Esophagus muscularis mucosa (tissue), 4 donors: ENCODE results near the gene DNAH9. TPM values are rescaled to one million over a fixed set of nuclear protein-coding genes. Genes with fewer than 3 reads are reported as not detected.
"Not testable (repeated sequence)": the region's sequence is repeated elsewhere in the genome, so short reads cannot be mapped to it uniquely, and the experiment has no call there.

Experiments
- DNase-seq: peaks from one replicate; pipeline ENCODE4 v3.0.0-alpha.2; 2017; ENCODE audit errors: extremely low spot score
- H3K27ac ChIP-seq, 4 donors: fragments of 200-600 bp; sonication (generic); replicated peaks in 1 of 4; 1 replicate in 3 of 4; 2 replicates in 1 of 4; pipeline ENCODE4 v1.5.1; 2016 to 2019; ENCODE audit warnings: mild to moderate bottlenecking in 1 of 4
- H3K27me3 ChIP-seq, 4 donors: fragments of 200-600 bp; sonication (generic); one replicate each; pipeline versions ENCODE4 v1.5.1 to v1.6.0; 2016 to 2019
- H3K36me3 ChIP-seq, 4 donors: fragments of 200-600 bp; sonication (generic); one replicate each; pipeline ENCODE4 v1.5.1; 2016 to 2019
- H3K4me1 ChIP-seq, 4 donors: fragments of 200-600 bp; sonication (generic); one replicate each; pipeline ENCODE4 v1.5.1; 2016 to 2019
- H3K4me3 ChIP-seq, 4 donors: fragments of 200-600 bp; sonication (generic); 1 replicate in 2 of 4; 2 replicates in 2 of 4; pipeline ENCODE4 v1.5.1; 2016 to 2019; ENCODE audit warnings: mild to moderate bottlenecking in 4 of 4, moderate library complexity in 1 of 4
- H3K9me3 ChIP-seq, 4 donors: fragments of 200-600 bp; sonication (generic); 1 replicate in 3 of 4; 2 replicates in 1 of 4; pipeline ENCODE4 v1.5.1; 2016 to 2019
- CTCF ChIP-seq, 3 experiments: fragments of 200-600 bp in 2 of 3; fragments of 450-650 bp in 1 of 3; sonication (generic) in 2 of 3; IDR thresholded peaks; one replicate each; pipeline ENCODE4 v1.5.1; 2017 to 2019; ENCODE audit warnings: antibody characterized with exemption in 3 of 3, mild to moderate bottlenecking in 2 of 3, moderate library complexity in 1 of 3
- EP300 ChIP-seq: sonication (generic); formaldehyde crosslinking; IDR thresholded peaks from one replicate; pipeline ENCODE4 v1.6.1; 2017; ENCODE audit warnings: antibody characterized with exemption
- POLR2A ChIP-seq: fragments of 450-650 bp; IDR thresholded peaks from one replicate; pipeline ENCODE4 v1.6.1; 2017; ENCODE audit warnings: antibody characterized with exemption, moderate library complexity, mild to moderate bottlenecking, low read depth
- POLR2AphosphoS5 ChIP-seq, 2 donors: sonication (generic); formaldehyde crosslinking; IDR thresholded peaks; one replicate each; pipeline ENCODE4 v1.6.1; 2017; ENCODE audit warnings: antibody characterized with exemption in 2 of 2
- WGBS: methylation state at CpG from one replicate; pipeline ENCODE4 v1.1.5; 2018; 5-methylcytosine and 5-hydroxymethylcytosine counted together
- intact Hi-C: fragments of 100-400 bp; cut with DNase I; formaldehyde crosslinking; loops from one replicate; pipeline ENCODE4 v1.15.1; 2023
- total RNA-seq, 4 donors: library from RNA; depleted of rRNA; stranded (reverse); fragments of >200 nt; gene quantifications; one replicate each; pipeline versions ENCODE4 v1.1.0 to v1.2.1, GENCODE V29; 2016

DNAH9 gene
- total RNA-seq, 4 donors from 2014 or later = under 0.01 to 0.92 TPM; not detected in 2

GRCh38 chr17:11953924-11954323 is 355.7 kb downstream of the DNAH9 start:
- no peak for DNase-seq
- peaks cover 0 to 4% (median 2%) of the 10 kb centered on the region in 4 donors for H3K36me3 ChIP-seq
- peaks cover 0 to 5% (median 3%) of the 10 kb centered on the region in 4 donors for H3K4me1 ChIP-seq
- intact Hi-C loops = no loop called here
- H3K27me3 ChIP-seq = no peaks in the 10 kb centered on the region
- peaks cover 0 to 9% (median 7%) of the 10 kb centered on the region in 4 donors for H3K9me3 ChIP-seq
- H3K4me3 ChIP-seq = no peak overlapping the region
- WGBS = 97% methylated on average over 1 of the region's 1 CpG
- TF ChIP-seq CTCF (IDR thresholded peaks at IDR 0.05) = no peak
- no peak for TF ChIP-seq POLR2AphosphoS5 (IDR thresholded peaks at IDR 0.05)
- no peak for TF ChIP-seq EP300
- no peak overlapping the region for H3K27ac ChIP-seq

DNA sequence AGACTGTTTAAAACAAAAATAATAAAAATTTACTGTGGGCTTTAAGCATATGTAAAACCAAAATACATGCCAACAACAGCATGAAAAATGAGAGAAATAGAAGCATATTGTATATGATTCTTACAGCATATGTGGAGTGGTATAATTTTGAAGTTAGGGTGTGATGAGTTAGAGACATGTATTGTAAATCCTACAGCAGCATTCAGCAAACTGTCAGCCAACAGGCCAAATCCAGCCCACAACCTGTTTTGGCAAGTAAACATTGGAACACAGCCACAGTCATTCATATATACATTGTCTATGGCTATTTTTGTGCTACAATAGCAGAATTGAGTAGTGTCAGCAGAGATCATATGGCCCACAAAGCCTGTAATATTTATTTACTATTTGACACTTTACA is 356.7 kb downstream of the DNAH9 start:
- DNase-seq = no peak
- no peak for TF ChIP-seq EP300
- TF ChIP-seq POLR2AphosphoS5 (IDR thresholded peaks at IDR 0.05) = no peak
- TF ChIP-seq POLR2A = no peak
- no peak for TF ChIP-seq CTCF (IDR thresholded peaks at IDR 0.05)
- Histone ChIP-seq H3K36me3 (peaks cover 0 to 4% (median 2%) of the 10 kb centered on the region in 4 donors), H3K4me3 (no peak overlapping the region), H3K4me1 (no peaks in the 10 kb centered on the region), H3K27me3 (no peaks in the 10 kb centered on the region), H3K9me3 (peaks cover 0 to 9% (median 7%) of the 10 kb centered on the region in 4 donors), H3K27ac (no peak overlapping the region)
- intact Hi-C loops = no loop called here

DNA sequence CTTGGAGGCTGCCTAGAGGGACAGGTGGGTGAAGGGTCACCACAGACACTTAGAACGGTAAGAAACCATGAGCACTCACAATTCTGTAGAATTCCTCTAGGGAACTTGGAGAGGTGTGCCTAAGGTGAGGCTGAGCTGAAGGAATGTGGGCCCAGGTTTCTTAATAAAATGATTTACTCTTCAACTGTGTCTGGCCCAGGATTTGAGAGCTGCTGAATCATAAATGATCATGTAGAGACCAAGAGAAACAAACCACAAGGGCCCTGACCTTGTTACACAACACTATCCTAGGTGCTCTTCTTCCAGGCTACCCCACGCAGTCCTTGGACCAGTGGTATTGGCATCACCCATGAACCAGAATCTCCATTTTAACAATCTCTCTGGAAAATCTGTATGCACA is 371.3 kb downstream of the DNAH9 start:
- Histone ChIP-seq H3K27me3 (no peaks in the 10 kb centered on the region), H3K9me3 (peaks cover 0 to 30% (median 5%) of the 10 kb centered on the region in 4 donors), H3K27ac (no peak overlapping the region), H3K4me1 (no peaks in the 10 kb centered on the region), H3K36me3 (peaks cover 0 to 2% (median 0%) of the 10 kb centered on the region in 4 donors), H3K4me3 (no peak overlapping the region)
- DNase-seq = no peak
- intact Hi-C loops = no loop called here
- 89% methylated on average over 2 of the region's 2 CpGs for WGBS
- TF ChIP-seq POLR2AphosphoS5 (IDR thresholded peaks at IDR 0.05) (no peak), POLR2A (no peak)

- H3K27ac ChIP-seq, H3K4me1 ChIP-seq, H3K27me3 ChIP-seq, intact Hi-C loops, H3K9me3 ChIP-seq, DNase-seq, H3K4me3 ChIP-seq: not testable (repeated sequence)
- WGBS = 94% methylated on average over 19 of the region's 19 CpGs
- H3K36me3 ChIP-seq = peaks cover 9 to 11% (median 10%) of the 10 kb centered on the region in 4 donors
These were observed 374.5 kb downstream of the DNAH9 start for GRCh38 chr17:11972741-11973140.

GRCh38 chr17:11979795-11980194 is 381.5 kb downstream of the DNAH9 start:
- peaks cover 31 to 52% (median 44%) of the 10 kb centered on the region in 4 donors for H3K36me3 ChIP-seq
- 88% methylated on average over 3 of the region's 3 CpGs for WGBS

More at GRCh38 chr17:11979795-11980194, 381.5 kb downstream of the DNAH9 start:
- TF ChIP-seq POLR2A (no peak), EP300 (no peak), CTCF (IDR thresholded peaks at IDR 0.05) (no peak), POLR2AphosphoS5 (IDR thresholded peaks at IDR 0.05) (no peak)
- Histone ChIP-seq H3K27me3 (no peaks in the 10 kb centered on the region), H3K9me3 (no peaks in the 10 kb centered on the region), H3K4me3 (no peak overlapping the region), H3K27ac (no peak overlapping the region), H3K4me1 (no peaks in the 10 kb centered on the region)
- intact Hi-C loops = no loop called here
- no peak for DNase-seq
